Measurements from ENCODE around the gene UBA5.

GRCh38 chr3:132679911-132680310, 19.8 kb downstream of the UBA5 start:
- TF ChIP-seq, protein P1, sequence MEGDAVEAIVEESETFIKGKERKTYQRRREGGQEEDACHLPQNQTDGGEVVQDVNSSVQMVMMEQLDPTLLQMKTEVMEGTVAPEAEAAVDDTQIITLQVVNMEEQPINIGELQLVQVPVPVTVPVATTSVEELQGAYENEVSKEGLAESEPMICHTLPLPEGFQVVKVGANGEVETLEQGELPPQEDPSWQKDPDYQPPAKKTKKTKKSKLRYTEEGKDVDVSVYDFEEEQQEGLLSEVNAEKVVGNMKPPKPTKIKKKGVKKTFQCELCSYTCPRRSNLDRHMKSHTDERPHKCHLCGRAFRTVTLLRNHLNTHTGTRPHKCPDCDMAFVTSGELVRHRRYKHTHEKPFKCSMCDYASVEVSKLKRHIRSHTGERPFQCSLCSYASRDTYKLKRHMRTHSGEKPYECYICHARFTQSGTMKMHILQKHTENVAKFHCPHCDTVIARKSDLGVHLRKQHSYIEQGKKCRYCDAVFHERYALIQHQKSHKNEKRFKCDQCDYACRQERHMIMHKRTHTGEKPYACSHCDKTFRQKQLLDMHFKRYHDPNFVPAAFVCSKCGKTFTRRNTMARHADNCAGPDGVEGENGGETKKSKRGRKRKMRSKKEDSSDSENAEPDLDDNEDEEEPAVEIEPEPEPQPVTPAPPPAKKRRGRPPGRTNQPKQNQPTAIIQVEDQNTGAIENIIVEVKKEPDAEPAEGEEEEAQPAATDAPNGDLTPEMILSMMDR (IDR thresholded peaks at IDR 0.05; ENCODE audit: low read length): no peak
- TF ChIP-seq EZH2 (IDR thresholded peaks at IDR 0.05; ENCODE audit: borderline replicate concordance, low read length): no peak
